CD4-positive, alpha-beta T cell treated with Interleukin-21 for 1 hour (primary cell): ENCODE data around the gene SAMD4B.
"Not testable (repeated sequence)": the region's sequence is repeated elsewhere in the genome, so short reads cannot be mapped to it uniquely, and the experiment has no call there.

ENCODE experiments used
- DNase-seq: peaks from one replicate; pipeline ENCODE4 v3.0.0-alpha.2; 2020

SAMD4B gene

GRCh38 chr19:39314016-39314728, 28.0 kb upstream of the SAMD4B start:
- no peak for DNase-seq

GRCh38 chr19:39315933-39316332, 26.3 kb upstream of the SAMD4B start:
- no peak for DNase-seq

- no peak for DNase-seq
These were observed 25.4 kb upstream of the SAMD4B start for GRCh38 chr19:39316627-39317321.

- DNase-seq: no peak
These were observed 24.7 kb upstream of the SAMD4B start for GRCh38 chr19:39317476-39317875.

GRCh38 chr19:39318071-39318470, 24.1 kb upstream of the SAMD4B start:
- DNase-seq: no peak

GRCh38 chr19:39318690-39319089, 23.5 kb upstream of the SAMD4B start:
- no peak for DNase-seq

- DNase-seq: no peak
These were observed 22.9 kb upstream of the SAMD4B start for GRCh38 chr19:39319098-39319891.

- DNase-seq: no peak
These were observed 22.4 kb upstream of the SAMD4B start for GRCh38 chr19:39319892-39320248.

- no peak for DNase-seq
These were observed 20.9 kb upstream of the SAMD4B start for GRCh38 chr19:39321117-39321831.

- no peak for DNase-seq
These were observed 20.4 kb upstream of the SAMD4B start for GRCh38 chr19:39321832-39322176.

- DNase-seq: no peak
These were observed 17.9 kb upstream of the SAMD4B start for GRCh38 chr19:39324242-39324842.

- peak; percentile 33 for DNase-seq
These were observed 16.2 kb upstream of the SAMD4B start for GRCh38 chr19:39325778-39326665.

GRCh38 chr19:39327363-39328045, 14.7 kb upstream of the SAMD4B start:
- no peak for DNase-seq

- DNase-seq: peak; percentile 83
These were observed 14.0 kb upstream of the SAMD4B start for GRCh38 chr19:39328046-39328705.

GRCh38 chr19:39329948-39330347, 12.3 kb upstream of the SAMD4B start:
- DNase-seq: no peak

- DNase-seq: no peak
These were observed 9.9 kb upstream of the SAMD4B start for GRCh38 chr19:39332293-39332692.

GRCh38 chr19:39332738-39333137, 9.5 kb upstream of the SAMD4B start:
- not testable (repeated sequence) for DNase-seq

- DNase-seq: no peak
These were observed 8.7 kb upstream of the SAMD4B start for GRCh38 chr19:39333507-39333906.

GRCh38 chr19:39334444-39334976, 7.7 kb upstream of the SAMD4B start:
- DNase-seq: no peak

- peak; percentile 41 for DNase-seq
These were observed 7.1 kb upstream of the SAMD4B start for GRCh38 chr19:39335168-39335548.
